Cardiac fibroblast (primary cell): ENCODE results near the gene OTOS.

Experiments used
- DNase-seq, 2 donors: peaks; one replicate each; pipeline versions ENCODE4 v3.0.0 to v3.0.0-alpha.2; 2010; ENCODE audit warnings: low read depth in 2 of 2
- H3K4me3 ChIP-seq, 2 donors: replicated peaks in 1 of 2; 1 replicate in 1 of 2; 2 replicates in 1 of 2; pipeline ENCODE4 v1.5.1; 2011; ENCODE audit warnings: low read depth in 2 of 2, low read length in 2 of 2, mild to moderate bottlenecking in 2 of 2, moderate library complexity in 1 of 2
- TF ChIP-seq, protein P1 (sequence below): IDR thresholded peaks from one replicate; pipeline ENCODE4 v1.5.1; 2011; ENCODE audit warnings: low read depth, mild to moderate bottlenecking, low read length, inconsistent platforms

OTOS gene

DNA sequence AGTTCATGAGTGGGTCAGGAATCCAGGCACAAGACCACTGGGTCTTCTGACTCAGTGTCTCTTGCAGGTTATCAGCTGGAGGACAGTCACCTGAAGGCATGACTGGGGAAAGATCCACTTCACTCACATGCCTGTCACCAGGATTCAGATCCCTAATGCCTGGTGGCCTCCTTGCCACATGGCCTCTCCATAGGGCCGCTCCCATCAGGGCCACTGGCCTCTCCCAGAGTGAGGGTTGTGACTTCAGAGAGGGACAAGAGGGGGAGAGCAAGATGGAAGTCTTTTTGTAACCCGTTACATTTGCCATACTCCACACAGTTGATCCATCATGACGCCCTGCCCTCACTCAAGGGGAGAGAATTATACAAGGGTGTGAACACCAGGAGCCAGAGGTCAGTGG lies 13.0 kb upstream of the OTOS start:
- TF ChIP-seq, protein P1, sequence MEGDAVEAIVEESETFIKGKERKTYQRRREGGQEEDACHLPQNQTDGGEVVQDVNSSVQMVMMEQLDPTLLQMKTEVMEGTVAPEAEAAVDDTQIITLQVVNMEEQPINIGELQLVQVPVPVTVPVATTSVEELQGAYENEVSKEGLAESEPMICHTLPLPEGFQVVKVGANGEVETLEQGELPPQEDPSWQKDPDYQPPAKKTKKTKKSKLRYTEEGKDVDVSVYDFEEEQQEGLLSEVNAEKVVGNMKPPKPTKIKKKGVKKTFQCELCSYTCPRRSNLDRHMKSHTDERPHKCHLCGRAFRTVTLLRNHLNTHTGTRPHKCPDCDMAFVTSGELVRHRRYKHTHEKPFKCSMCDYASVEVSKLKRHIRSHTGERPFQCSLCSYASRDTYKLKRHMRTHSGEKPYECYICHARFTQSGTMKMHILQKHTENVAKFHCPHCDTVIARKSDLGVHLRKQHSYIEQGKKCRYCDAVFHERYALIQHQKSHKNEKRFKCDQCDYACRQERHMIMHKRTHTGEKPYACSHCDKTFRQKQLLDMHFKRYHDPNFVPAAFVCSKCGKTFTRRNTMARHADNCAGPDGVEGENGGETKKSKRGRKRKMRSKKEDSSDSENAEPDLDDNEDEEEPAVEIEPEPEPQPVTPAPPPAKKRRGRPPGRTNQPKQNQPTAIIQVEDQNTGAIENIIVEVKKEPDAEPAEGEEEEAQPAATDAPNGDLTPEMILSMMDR, result no peak
- H3K4me3 ChIP-seq, result no peak overlapping the region
- no peak for DNase-seq

- no peak overlapping the region for H3K4me3 ChIP-seq
- TF ChIP-seq, protein P1, result no peak
- DNase-seq, result no peak
These were observed 11.1 kb upstream of the OTOS start for GRCh38 chr2:240151477-240152031.

DNA sequence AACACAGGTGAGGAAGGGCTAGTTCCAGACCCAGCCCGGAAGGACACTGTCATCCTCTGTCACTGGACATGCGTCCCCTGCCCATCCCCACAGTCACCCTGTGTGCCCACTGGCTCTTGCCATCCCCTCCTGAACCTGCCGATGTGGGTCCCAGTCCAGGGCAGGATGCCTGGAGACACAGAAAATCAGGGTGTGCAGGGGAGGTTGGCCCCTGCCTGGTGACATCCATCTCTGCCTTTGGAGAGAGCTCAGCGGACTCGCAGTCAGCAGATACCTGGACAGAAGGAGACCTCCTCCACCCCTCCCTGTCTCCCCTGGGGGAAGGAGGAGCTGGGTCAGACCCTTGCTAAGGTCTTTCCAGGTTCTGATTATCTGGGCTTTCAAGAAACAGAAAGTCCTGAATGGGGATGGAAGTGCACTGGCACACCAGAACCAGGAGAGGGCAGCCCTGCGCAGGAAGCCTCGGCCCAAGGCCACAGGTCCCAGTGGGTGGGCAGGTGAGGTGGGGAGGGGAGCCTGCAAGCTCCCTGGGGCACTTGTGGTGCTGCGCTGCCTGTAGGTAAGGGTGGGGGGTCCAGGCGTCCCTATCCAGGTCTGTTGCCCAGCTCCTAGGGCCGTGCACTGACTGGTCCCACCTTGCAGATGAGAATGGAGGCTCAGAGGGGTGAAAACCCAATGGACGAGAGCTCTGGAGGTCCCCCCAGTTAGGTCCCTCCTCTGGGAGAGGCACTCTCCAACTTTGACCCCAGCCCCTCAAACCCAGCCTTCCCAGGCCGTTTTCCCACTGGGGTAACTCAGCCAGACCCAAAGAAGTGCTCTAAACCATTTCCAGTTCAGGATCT lies 9.7 kb upstream of the OTOS start:
- TF ChIP-seq, protein P1, result peak; percentile 92
- no peak overlapping the region for H3K4me3 ChIP-seq
- DNase-seq, result peak; percentile 45

DNA sequence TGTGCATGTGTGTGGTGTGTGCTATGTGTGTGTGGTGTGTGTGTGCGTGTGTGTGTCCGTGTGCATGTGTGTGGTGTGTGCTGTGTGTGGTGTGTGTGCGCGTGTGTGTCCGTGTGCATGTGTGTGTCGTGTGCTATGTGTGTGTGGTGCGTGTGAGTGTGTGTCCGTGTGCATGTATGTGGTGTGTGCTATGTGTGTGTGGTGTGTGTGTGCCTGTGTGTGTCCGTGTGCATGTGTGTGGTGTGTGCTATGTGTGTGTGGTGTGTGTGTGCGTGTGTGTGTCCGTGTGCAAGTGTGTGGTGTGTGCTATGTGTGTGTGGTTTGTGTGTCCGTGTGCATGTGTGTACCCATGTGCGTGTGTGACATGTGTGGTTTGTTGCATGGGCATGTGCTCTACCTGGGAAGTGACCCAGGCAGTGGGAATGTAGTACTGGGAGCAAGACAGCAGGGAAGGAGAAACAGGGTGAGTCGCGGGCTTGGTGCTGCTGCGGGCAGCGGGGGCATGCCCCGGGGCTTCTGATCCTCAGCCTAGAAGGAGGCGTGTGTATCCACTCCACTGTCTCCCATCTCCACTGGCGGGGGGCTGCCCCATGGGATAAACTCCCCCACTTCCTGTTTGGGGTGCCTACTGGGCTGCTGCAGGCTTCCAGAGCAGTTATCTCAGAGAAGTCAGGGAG lies 7.6 kb upstream of the OTOS start:
- DNase-seq, result no peak
- no peak overlapping the region for H3K4me3 ChIP-seq
- TF ChIP-seq, protein P1, result no peak

GRCh38 chr2:240147382-240147781 lies 6.9 kb upstream of the OTOS start:
- DNase-seq, result no peak
- TF ChIP-seq, protein P1, result no peak
- no peak overlapping the region for H3K4me3 ChIP-seq

GRCh38 chr2:240146627-240147278 lies 6.3 kb upstream of the OTOS start:
- no peak for DNase-seq
- no peak overlapping the region for H3K4me3 ChIP-seq
- TF ChIP-seq, protein P1, result no peak
